Neural cell (in vitro differentiated cells): ENCODE results near the gene CROCC.

Experiments
- CTCF ChIP-seq: fragments of 450-650 bp; IDR thresholded peaks from 2 replicates; pipeline ENCODE4 v1.5.1; 2014; ENCODE audit warnings: antibody characterized with exemption, mild to moderate bottlenecking, moderate library complexity; ENCODE audit not compliant: poor library complexity, severe bottlenecking
- EP300 ChIP-seq: fragments of 450-650 bp; conservative IDR thresholded peaks from 2 replicates; pipeline ENCODE4 v1.6.1; 2014; ENCODE audit warnings: antibody characterized with exemption, mild to moderate bottlenecking, moderate library complexity; ENCODE audit not compliant: poor library complexity, severe bottlenecking
- EZH2 ChIP-seq: fragments of 200-600, 300-800 bp; shearing (Covaris generic), sonication (generic); IDR thresholded peaks from 2 replicates; pipeline ENCODE4 v1.6.1; 2014; ENCODE audit warnings: antibody characterized with exemption, low read length, borderline replicate concordance, mild to moderate bottlenecking; ENCODE audit not compliant: insufficient read depth, poor library complexity, severe bottlenecking
- MXI1 ChIP-seq: fragments of 450-650 bp; conservative IDR thresholded peaks from 2 replicates; pipeline ENCODE4 v1.6.1; 2014; ENCODE audit warnings: antibody characterized with exemption, mild to moderate bottlenecking; ENCODE audit not compliant: poor library complexity, severe bottlenecking
- POLR2AphosphoS5 ChIP-seq: IDR thresholded peaks from 2 replicates; pipeline ENCODE4 v1.6.1; 2012
- RAD21 ChIP-seq: fragments of 450-650 bp; conservative IDR thresholded peaks from 2 replicates; pipeline ENCODE4 v1.6.1; 2014; ENCODE audit warnings: antibody characterized with exemption, mild to moderate bottlenecking, moderate library complexity
- REST ChIP-seq: IDR thresholded peaks from 2 replicates; pipeline ENCODE4 v1.6.1; 2012; ENCODE audit warnings: borderline replicate concordance
- TAF1 ChIP-seq: IDR thresholded peaks from 2 replicates; pipeline ENCODE4 v1.6.1; 2012; ENCODE audit warnings: low read depth

- no peak for TF ChIP-seq CTCF
- no peak for TF ChIP-seq REST
- TF ChIP-seq POLR2AphosphoS5, result no peak
- TF ChIP-seq TAF1, result no peak
- TF ChIP-seq RAD21, result no peak
- TF ChIP-seq EZH2, result no peak
- TF ChIP-seq EP300, result no peak
- no peak for TF ChIP-seq MXI1
These were observed 46.6 kb downstream of the CROCC start for GRCh38 chr1:16968372-16968771.
